NCI-H1048 (cell line): ENCODE data around the gene STAG1.
"Not testable (repeated sequence)": the region's sequence is repeated elsewhere in the genome, so short reads cannot be mapped to it uniquely, and the experiment has no call there.

Source experiments
- DNase-seq: peaks from one replicate; lab custom pipeline; 2025; lab: John Stamatoyannopoulos, UW

STAG1 gene

DNA sequence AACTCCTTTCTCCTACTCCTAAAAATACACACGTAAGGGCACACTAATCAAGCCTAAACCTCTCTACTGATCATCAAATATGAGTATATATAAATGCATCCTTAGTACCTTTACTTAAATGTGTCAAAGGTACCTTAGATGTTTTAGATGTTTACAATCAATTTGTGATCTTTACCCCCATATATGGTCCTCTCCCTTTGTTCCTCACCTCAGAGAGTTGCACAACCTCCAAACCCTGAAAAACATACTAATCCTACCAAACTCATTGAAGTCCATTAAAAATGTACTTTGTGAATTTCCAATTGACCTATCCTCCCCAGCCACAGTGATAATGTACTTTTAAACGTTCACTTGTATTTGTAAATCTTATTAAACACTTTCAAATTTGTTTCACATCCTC lies 249.1 kb downstream of the STAG1 start:
- DNase-seq = no peak

DNA sequence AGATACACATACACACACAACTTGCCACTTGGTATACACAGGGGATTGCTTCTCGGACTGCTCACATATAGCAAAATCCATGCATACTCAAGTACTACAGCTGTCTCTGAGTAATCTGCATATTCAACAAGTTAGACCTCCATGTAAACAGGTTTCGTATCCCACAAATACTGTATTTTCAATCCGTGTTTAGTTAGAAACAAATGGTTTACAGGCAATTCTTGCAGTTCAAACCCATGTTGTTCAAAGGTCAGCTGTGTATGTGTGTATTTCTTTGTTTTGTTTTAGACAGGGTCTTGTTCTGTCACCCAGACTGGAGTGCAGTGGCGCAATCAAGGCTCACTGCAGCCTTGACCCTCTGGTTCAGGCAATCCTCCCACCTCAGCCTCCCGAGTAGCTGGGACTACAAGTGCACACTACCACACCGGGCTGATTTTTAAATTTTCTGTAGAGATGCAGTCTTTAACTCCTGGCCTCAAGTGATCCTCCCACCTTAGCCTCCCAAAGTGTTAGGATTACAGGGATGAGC lies 253.2 kb downstream of the STAG1 start:
- DNase-seq = no peak

- DNase-seq = no peak
Measured at GRCh38 chr3:136495213-136495612, 257.0 kb downstream of the STAG1 start.

DNA sequence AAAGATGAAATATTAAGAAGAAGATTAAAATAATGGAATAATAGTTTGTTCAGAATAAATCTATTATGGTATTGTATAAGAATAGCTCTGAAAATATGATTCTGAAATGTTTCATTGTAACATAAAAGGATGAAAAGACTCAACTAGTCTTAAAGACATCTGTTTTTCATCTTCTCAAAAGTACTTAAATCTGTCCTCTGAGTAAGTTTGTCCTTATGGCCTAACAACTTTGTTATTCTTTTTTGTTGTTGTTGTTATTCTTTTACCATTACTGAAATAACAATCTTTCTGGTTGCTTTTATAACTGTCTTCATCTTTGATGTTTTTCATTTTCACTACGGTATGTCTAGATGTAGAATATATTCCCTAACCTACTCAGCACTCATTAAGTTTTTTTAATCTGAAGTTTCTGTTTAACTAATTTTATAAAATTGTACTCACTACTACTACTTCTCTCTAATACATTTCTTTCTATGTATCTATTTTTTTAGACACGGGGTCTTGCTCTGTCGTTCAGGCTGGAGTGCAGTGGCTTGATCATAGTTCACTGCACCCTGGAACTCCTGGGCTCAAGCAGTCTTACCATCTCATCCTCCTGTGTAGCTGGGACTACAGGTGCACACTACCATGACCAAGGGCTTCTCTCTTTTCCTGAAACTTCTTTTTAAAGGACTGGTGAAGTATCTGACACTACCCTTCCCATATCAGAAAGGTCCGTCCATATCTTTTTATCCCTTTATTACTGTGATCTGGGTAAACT lies 261.4 kb downstream of the STAG1 start:
- DNase-seq = no peak

DNA sequence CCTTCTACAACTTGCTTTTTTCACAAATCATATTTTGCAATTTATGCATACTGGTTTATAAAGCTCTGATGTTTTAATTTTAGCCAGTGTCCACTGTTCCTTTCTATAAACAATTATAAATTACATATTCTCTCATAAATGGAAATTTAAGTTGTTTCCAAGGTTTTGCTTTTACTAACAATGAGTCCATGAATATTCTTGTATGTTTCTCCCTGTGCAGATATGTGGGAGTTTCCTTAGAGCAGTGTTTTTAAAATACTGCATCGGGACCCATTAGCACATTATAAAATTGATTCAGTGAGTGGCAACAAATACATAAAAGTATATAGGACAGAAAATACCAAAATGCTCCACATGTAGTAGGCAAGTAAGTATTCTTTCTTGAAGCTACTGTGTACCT lies 266.4 kb downstream of the STAG1 start:
- no peak for DNase-seq

GRCh38 chr3:136476280-136476679 lies 275.9 kb downstream of the STAG1 start:
- no peak for DNase-seq

DNA sequence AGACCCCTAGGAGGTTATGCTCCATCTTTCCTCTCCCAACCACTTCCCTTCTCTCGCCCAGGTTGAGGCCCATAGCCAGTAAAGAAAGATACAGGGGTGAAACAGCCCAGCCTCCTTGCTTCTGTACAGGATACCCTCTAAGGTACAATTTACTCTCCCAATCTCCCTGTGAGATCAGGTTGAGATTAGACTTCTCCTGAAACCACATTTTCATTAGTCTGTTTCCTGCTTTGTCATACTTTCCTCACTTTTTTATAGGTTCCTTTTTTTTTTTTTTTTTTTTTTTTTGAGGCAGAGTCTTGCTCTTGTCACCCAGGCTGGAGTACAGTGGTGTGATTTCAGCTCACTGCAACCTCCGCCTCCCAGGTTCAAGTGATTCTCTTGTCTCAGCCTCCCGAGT lies 277.3 kb downstream of the STAG1 start:
- DNase-seq = not testable (repeated sequence)

- no peak for DNase-seq
Measured at GRCh38 chr3:136473716-136474326, 278.4 kb downstream of the STAG1 start.

- DNase-seq = no peak
Measured at GRCh38 chr3:136465296-136465695, 286.9 kb downstream of the STAG1 start.

DNA sequence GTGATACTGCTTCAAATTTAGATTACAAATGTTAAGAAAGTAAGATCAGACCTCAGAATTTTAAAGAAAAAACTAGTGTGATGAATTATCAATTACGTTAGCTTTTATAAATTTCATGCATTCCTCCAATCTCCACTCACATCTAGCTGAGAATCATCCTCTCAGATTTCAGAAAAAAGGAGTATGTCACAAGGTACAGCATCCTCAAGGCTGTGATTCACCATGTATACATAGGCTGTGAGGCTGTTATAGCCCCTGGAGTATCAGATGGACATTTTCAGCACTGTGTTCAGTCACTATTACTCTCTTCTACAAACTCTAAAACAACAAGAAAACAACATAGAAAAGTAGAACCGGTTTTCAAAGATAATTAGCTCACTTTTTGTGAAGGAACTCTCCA lies 287.7 kb downstream of the STAG1 start:
- no peak for DNase-seq

DNA sequence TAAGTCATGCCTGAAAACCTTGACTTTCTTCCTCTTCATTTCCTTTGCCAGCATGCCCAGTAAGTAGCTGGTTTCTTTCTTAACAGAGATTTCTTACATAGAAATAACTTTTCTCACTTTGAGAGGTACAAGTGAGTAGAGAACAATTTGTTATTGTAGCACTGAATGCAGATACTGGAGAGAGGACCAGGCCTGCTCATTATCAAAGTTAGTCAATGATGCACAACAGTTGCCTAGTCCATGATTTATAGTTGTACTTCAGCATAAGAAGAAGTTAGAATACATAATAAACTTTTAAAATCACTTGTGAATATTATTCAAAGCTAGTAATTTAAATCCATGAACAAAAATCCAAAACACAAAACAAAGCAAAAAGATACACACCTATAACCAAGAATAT lies 289.0 kb downstream of the STAG1 start:
- DNase-seq = no peak

DNA sequence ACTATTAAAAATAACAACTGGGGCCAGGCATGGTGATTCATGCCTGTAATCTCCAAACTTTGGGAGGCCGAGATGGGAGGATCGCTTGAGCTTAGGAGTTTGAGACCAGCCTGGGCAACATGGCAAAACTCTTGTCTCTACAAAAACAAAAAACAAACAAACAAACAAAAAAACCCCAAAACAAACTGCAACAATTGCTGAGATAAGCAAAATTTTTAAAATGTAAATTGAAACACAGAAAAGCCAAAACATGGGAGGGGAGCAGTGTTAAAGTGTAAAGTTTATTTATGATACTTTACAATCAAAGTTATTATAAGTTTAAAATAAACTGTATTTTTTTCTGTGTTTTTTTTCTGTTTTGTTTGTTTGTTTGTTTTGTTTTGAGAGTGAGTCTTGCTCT lies 294.4 kb downstream of the STAG1 start:
- DNase-seq = no peak

DNA sequence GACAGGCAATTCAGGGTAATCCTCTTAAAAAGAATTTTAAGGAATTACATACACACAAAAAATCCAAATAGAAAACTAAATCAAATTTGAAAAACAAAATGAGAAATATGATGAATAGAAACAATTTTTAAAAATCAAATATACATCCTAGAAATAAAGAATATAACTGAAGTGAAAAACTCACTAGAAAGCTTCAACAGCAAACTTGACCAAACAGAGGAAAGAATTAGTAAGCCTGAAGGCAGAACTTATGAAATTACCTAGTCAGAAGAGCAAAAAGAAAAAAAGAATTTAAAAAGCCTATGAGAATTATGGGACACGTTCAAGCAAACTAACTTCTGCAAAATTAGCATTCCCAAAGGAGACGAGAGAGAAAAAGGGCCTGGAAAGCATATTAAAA lies 296.0 kb downstream of the STAG1 start:
- no peak for DNase-seq

DNA sequence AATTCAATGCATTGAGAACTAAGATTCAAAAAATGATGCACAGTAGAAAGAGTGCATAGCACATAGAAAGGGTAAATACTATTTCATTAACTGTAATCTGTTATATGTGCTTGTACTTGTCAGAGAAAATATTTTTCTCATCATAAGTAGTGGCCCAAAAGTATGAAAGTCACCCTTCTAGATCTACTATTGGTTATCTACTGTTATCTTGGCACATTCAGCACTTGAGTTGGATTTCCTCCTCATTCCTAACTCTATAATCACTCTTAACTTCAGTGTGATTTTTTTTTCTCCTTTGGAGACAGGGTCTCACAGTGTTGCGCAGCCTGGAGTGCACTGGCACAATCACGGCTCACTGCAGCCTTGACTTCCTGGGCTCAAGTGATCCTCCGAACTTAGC lies 307.6 kb downstream of the STAG1 start:
- no peak for DNase-seq

DNA sequence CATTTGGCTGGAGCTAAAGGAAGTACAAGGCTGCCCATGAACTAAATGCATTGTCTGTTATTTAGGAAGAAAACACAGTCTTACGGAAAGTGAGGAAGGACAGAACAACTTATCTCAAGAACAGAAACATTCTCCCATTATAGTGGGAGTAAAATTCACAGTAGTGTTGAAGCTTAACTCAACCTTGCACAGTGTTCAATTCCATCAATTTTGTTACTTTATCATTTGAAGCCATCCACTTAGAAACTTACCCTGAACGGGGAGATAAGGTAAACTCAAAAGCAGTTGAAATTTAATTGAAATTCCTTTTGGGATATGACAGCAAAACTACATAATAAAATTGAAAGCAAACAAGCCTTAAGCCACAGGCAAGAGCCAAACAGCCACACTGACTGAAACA lies 315.1 kb downstream of the STAG1 start:
- DNase-seq = no peak

DNA sequence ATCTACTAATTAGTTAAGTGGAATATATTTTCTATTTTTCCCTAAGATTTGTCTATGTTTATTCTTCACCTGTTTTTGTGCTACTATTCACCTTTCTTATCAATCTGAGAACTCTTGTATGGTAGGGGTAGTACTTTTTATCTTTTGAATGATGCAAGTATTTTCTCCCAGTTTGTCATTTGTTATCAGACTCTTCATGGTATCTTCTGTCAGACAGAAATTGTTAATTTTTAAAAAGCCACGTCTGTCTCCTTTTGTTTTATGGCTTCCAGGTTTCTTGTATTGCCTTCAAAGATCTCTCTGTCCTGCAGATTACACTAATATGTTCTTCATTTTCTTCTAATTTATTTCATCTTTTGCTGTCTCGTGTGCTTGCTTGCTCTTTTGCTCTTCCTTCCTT lies 317.7 kb downstream of the STAG1 start:
- DNase-seq = no peak

- no peak for DNase-seq
Measured at GRCh38 chr3:136432685-136433084, 319.5 kb downstream of the STAG1 start.

- DNase-seq = no peak
Measured at GRCh38 chr3:136428167-136428566, 324.0 kb downstream of the STAG1 start.

DNA sequence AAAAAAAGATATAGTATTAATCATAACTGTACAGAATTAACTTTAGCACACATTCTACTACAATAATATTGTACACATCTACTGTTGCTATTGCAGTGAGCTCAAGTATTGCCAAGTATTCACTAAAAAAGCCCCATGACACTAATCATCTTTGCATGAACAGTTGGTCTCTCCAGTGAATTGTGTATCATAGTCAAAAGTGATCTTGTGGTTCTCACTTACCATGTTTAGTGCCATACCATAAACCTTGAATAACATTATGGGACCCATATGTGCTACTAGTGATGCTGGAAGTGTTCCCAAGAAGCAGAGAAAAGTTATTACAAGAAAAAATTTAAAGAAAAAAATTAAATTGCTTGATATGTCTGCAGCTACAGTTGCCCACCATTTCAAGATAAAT lies 324.9 kb downstream of the STAG1 start:
- DNase-seq = no peak

- no peak for DNase-seq
Measured at GRCh38 chr3:136414476-136414875, 337.7 kb downstream of the STAG1 start.

DNA sequence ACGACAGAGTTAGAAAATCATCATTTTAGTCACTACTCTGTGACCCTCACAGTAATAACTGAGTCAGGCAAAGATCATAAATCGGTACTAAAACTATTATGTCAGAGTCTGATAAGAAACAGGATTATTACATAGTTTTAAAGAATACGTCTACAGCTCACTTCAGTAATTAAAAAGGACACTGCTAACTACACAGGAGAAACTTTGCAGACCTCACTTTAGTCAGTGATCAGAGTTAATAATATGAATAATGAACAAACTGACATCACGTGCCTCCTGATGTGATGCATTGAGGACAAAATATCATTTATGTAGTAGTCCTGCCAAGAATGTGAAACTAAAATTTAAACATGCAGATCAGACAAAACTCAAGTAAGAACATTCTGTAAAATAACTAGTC lies 339.9 kb downstream of the STAG1 start:
- DNase-seq = no peak

DNA sequence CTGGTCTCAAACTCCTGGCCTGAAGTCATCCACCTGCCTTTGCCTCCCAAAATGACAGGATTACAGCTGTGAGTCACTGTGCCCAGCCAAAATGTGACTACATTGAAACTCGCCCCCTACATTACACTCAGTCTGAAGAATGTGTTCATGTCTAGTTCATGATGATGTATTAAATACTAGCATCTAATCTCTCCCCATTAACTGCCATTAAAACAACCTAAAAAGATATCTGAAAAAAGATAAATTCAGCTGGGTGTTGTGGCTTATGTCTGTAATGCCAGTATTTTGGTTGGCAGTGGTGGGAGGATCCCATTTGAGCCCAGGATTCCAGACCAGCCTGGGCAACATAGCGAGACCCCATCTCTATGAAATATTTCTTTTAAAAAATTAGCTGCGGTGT lies 342.6 kb downstream of the STAG1 start:
- no peak for DNase-seq

DNA sequence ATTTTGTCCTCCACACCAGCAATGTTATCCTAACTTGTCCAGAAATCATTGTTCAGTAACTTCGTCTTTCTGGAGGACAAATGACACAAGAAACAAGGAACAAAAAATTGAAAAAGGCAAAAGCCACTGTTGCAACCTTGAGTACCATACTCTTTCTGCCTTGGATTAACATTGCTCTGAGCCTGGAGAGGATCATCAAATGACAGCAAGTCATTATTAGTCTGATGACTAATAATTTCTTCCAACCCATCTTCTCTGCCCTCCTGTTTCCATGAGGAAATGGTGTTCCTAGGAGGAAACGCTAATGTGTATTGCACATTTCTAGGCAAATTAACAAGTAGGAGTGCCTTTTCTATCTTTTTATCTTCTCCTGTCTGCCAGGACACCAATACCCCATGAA lies 348.1 kb downstream of the STAG1 start:
- no peak for DNase-seq

GRCh38 chr3:136396916-136397315 lies 355.3 kb downstream of the STAG1 start:
- DNase-seq = no peak
